HL-60/S4 (cell line): ENCODE data around the gene GAPDHS.

ENCODE experiments used
- in situ Hi-C: fragments of 300-500 bp; cut with MboI; formaldehyde crosslinking; loops from 2 replicates; pipeline ENCODE4 v1.14.3; 2022; ENCODE audit warnings: low sequenced_read_pairs

GAPDHS gene

DNA sequence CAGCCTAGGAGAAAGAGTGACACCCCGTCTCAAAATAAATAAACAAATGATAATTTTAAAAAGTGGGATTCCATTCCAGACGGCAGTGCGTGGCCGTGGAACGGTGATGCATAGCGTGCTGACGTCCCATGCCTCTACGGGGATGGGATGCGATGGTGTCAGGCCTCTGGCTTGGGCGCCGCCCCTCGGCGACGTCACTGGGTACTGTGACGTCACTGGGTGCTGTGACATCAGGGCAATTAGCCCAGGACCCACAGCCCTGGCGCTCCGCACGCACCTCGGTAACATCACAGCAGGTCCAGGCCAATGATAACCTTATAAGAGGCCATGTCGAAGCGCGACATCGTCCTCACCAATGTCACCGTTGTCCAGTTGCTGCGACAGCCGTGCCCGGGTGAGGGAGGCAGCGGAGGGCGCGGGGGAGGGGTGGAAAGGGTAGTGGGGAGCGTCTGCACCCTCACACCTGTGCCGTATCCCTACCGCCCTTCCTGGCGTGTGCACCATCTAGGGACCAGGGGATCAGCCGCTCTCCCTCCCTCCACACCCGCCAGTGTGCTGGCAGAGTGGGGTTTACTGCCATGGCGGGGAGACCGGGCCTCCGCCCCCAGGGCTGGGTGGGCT, at the start of gene GAPDHS:
TSS of gene GAPDHS (plus strand) at position 256 of the 621 bp plus-strand sequence. CDS start at position 328, 72 bp downstream.
- in situ Hi-C loops, result no loop called here

DNA sequence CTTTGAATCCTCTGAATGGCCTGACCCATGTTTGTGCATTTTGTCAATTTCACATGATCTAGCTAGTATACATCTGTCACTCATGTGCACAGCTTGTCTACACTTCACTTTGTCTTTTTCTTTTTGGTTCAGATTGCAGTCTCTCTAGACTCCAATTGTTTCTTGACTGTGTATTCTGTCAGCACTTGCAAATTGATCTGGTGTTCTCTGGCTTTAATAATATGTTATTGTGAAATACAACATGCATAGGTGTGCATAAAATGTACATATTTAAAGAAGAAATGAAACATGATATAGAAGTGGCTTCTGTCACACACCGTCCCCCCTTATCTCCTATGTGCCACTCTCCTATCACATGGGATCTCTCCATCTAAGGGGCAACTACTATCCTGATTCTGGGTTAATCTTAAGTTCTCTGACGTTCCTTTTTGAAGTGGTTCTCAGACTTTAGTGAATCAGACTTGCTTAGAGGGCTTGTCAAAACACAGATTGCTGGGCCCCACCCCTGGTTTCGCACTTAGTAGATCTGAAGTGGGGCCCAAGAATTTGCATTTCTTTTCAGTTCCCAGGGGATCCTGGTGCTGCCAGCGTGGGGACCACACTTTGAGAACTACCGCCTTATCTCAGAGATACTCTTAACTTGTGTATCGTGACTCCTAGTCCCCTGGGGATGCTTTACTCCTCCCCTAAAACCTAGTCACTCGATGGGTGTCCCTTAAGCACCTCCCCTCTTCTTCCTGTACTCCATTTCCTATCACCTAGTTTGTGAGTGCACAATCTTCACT, 48.8 kb upstream of the GAPDHS start:
- in situ Hi-C loops, result no loop called here

DNA sequence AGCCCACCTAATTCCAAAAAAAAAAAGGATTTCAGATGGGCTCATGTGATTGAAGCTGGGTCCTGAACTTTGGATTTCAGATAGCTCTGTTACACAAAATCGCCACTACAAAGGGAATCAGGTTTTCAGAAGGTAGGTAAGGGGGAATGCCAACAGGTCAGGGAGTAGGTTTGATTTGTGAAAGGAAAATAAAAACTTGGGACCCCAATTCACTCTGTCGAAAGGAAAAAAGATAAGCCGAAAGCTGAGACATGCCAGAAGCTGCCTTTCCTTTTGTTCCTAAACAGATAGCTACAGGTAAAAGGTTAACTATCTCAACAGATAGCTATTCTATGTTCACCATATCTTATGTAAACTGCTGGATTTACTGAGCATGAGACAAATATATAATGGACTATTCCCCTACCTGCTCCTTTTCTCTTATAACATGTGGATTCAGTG, 47.0 kb upstream of the GAPDHS start:
- in situ Hi-C loops, result no loop called here

DNA sequence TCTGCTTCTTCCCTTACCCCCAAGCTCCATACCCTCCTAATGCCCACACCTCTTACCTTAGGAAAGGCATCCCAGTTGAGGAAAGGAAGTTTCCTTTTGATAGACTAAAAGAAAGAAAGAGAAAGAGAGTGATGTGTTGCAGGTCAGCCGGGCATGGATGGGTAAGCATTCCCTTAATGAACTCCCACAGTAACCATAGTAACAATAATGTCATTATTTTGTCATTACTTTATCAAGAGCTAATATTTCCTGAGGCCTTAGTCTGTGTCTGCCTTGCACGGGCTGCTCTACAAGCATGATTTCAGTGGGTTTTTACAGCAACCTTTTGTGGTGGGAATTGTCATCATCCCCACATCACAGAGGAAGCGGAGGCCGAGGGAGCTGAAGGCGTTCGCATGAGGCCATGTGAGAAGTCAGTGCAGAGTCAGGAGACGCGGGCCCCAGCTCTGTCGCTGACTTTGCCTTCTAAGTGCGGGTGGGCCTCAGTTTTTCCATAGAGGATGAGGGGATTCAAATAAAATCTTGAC, 45.5 kb upstream of the GAPDHS start:
- in situ Hi-C loops, result no loop called here

DNA sequence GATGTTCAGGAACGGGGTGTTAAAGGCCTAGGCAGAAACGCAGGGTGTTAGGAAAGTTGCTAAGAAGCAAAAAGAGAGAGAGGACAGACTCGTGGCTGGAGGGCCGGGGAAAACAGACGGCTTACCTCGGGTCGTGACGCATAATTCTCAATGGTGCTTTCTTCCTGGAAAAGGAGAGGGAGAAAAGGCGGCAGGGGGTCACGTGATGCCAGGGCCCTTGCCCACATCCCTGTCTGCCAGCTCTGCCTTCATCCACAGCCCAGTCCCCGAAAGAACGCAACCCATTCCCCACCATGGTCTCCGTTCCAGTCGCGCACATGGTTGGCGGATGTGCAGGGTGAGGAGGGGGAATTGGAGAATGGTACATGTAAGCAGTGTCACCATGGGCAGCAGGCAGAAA, 44.6 kb upstream of the GAPDHS start:
- in situ Hi-C loops, result no loop called here

DNA sequence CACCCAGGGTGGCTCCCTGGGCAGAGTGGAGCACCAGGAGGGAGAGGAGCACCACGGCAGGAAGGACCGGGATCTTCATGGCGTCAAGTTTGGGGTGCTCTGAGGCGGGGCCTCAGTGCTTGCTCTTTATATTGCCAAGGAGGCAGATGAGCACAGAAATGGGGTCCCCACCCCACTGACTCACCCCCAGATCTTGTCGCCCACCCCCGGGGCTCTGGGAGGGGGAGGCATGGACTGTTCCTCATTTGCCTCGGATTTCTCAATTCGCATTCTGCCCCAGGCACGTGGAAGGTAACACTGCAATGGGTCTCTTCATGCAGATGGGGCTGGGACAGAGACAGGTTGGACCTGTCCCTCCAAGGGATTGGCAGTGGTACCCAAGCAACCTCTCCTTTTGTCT, 42.9 kb upstream of the GAPDHS start, which contains the start of gene KRTDAP:
TSS of gene KRTDAP (minus strand) at position 101 of the 400 bp plus-strand sequence. CDS start at position 79, 22 bp downstream.
- in situ Hi-C loops, result no loop called here

DNA sequence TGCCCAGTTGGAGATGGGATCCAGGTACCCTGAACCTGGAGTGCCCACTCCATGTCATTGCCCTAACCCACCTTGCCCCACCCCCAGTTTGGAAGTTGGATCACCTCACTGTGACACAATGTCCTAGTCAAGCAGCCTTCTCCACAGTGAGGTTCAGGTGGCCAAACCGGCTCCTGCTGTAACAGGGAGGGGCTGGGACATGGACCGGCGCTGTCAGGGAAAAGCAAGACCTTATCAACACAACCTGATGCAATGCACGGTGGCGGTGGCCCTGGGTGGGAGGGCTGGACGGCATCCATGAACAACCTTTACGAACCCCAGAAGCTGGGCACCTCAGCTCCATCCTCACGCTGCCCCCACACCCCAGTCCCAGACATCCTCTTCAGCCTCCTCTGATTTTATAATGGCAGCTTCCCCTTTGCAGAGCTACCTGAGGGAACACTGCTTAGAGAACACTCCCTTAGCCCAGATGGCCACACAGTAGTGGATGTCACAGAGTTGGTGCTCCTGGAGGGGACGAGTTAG, 41.4 kb upstream of the GAPDHS start:
- in situ Hi-C loops, result no loop called here

DNA sequence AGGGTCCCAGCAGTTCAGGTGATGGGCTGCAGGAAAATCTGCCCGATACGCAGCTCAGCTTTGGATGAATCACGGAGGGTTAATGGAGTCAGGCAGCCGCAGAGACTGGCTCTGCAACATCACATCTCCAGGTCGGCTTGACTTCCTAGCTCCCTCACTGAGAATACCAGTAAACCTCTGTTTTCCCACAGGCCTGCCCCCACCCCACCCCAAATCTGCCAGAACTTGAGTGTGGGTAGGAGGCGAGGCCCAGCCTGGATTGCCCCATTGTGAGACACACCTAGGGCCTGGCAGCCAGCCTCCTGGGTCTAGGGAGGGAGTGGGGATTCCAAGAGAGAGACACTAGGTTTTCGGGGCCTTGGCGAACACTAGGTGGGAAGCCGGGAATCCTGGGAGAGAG, 39.3 kb upstream of the GAPDHS start:
- in situ Hi-C loops, result no loop called here

DNA sequence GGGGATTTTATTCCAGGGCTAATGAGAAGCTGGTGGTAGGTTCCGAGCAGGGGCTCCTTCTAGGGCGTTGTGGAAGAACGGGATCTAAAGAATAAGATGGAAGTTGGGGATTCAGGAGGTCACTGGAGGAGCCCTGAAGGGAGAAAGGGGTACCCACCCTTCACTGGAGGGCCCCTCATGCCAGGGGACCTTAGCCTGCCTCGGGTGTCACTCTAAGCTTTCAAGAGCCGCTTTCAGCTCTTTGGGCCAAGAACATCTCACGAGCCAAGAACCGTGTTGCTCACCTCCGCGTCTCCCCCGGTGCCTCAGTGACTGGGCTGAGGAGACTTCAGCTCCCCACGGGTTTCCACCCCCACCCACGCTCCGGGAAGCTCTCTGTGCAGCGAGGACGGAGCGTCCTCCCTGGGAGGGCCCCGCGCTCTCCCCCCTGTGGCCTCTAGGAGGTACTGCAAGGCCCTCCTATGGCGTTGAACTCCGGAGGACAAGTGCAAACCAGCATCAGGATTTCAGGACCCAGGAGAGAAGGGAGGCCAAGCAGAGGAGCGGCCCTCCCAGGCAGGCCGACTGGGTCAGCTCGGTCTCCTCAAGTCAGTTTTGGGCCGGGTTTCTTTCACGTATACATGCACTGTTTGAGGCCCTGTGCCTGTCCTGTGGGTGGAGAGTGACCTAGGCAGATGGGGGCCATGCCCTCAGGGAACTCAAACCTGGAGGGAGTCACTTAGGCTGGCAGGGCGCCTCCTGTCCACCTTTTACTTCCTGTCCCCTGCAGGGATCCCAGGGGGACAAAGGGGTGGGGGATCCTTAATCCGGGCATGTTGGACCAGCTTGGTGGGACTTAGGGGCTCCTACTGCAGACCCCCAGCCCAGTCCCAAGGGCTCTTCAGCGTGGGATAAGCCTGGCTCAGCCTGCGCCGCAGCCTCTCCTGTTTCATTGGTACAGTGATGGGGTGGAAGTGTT, 37.9 kb upstream of the GAPDHS start:
- in situ Hi-C loops, result no loop called here

DNA sequence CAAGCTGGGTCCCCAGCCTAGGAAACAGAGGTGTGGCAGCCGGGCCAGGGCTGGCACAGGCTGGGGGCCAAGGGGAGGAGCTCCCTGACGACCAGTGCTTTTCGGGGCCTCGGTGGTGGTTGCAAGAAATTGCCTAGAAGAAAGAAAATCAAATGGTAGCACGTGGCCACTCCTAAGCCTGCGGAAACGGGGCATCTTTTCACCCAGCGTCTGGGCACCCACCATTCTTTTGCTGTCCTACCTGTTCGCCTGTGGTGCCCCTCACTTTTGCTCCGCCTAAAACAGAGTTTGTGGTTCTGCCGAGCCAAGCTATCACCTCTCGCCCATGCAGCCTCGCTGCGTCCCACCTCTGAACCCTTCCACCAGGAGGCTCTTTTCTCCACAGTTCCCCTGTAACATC, 35.9 kb upstream of the GAPDHS start:
- in situ Hi-C loops, result no loop called here

DNA sequence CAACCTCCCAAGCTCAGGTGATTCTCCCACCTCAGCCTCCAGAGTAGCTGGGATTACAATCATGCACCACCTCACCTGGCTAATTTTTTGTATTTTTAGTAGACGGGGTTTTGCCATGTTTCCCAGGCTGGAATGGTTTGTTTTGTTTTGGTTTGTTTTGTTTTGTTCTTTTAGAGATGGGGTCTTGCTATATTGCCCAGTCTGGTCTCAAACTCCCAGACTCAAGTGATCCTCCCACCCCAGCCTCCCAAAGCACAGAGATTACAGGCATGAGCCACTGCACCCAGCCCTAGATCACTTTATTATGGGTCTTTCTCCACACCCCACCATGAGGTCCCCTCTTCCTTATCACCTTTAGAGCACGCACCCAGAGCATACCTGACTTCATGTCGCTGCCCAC, 35.0 kb upstream of the GAPDHS start:
- in situ Hi-C loops, result no loop called here

DNA sequence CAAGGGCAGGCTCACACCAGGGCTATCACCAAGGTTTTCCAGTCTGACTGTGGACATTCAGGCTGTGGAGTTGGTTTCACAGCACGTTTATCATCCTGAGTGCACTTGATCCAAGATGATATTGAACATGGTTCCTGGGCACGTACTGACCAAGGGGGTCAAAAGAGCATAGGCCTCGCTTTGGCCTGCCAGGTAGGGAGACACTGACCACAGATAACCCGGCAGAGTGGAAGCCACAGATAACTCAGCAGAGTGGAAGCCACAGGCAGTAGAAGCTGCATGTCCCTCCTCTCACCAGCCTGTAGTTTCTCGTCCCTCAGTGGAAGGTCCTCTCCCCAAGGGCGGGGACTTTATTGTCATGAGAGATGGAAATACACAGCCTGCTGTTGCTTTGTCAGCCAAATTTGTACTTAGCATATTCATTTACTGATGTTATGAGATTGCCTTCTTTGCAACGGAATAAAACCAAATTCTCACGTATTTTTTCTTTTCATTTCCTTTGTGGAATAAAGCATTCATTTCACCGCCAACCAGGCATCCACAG, 34.2 kb upstream of the GAPDHS start:
- in situ Hi-C loops, result no loop called here

DNA sequence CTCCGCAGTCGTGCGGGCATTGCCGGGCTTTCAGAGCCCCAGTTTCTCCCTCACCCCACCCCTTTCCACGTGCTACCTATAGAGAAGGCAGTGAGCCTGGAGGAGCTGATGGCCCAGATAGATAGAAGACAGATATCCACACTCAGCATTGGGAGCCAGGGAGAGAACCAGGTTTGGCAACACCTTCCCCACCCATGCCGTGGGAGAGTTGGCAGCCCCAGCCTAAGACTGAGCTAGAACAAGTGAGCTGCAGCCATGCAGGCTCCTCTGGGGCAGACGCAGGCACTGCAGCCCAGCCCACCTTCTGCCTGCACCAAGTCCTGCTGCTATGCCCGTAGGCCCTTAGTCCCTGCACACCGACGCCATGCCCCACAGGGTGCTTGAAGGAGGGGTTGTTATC, 32.6 kb upstream of the GAPDHS start:
- in situ Hi-C loops, result no loop called here

DNA sequence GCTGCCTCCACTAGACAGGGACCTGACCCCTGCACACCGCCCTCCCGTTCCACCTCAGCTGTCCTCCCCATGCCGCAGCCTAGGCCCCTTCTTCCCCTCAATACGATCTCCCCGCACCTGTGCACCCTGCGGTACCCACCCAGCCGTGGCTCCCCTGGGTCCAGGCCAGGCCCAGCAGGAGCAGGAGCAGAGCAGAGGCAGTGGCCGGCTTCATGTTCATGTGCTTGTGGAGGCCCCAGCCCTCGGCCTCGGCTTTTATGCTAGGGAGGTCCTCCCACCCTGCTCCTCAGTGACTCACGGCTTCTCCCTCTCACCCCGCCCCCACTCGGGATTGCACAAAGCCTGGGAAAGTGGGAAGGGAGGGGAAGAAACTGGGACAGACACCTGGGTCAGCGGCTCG, 31.6 kb upstream of the GAPDHS start:
- in situ Hi-C loops, result no loop called here

DNA sequence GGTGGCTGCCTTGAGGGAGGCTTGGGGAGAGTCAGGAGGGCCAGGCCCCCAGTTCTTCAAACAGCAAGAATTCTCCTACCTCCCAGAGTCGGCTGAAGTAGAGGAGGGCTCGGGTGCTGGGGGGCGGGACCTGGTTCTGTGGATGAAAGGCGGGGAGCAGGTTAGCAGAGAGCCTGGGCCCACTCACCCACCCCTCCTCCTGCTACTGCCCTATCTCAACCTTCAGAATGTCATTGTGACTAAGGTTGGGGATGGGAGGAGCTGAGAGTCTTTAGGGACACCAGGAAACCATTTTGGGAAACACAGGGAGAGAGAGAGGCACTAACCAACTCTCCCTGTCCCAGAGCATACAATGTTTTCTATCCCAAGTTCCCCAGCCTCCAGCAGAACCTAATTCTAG, 30.5 kb upstream of the GAPDHS start:
- in situ Hi-C loops, result no loop called here

DNA sequence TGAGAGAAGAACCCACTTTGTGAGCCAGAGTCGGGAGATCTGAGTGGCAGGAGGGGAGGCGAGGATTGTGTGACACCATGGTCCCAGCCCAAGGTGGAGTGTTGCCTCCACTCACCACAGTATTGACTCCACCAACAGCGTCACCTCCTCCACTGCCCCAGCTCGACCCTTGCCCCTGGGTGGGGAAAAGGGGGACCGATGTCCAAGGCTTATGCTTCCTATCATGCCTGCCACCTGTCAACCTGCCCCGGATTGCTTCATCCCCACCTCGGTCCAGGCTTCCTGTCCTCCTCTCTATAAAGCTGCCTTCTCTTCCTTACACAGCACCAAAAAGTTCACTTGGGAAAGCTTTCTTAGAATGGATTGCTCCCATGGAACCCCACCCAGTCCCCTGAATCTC, 27.2 kb upstream of the GAPDHS start:
- in situ Hi-C loops, result no loop called here

DNA sequence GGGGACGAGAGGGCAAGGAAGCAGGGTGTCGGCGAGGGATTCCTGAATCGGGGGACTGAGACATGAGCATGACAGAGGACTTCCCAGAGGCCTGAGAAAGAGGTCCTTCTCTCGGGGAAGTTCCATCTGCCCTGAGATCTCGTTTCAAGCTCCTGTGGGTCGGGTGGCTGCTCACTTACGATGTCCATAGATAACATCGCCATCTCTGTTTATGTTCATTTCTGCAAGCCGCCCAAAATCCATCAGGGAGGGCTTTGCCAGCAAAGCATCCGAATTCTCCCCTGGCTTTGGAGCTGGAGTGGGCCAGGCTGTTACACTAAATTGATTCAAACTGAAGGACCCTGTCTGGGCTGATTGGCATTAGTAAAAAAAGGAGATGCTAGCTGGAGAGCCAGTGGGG, 25.7 kb upstream of the GAPDHS start:
- in situ Hi-C loops, result no loop called here

DNA sequence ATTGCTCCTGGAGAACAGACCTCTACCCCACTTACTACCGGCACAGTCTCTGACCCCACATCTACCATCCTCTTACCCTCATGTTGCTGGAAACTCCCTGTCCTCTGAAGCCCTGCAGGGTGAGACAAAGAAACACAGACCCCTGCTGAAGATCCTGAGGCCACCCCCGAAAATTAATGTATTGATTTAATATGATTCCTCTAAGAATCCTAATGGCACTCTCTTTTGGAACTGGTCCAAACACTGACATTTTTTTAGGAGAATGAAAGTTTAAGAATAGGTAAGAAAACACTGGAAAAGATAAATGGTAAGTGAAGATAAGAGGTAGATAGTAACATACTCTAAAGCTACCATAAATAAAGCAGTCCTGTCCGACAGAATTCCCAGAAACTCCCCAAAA, 25.1 kb upstream of the GAPDHS start:
- in situ Hi-C loops, result no loop called here

DNA sequence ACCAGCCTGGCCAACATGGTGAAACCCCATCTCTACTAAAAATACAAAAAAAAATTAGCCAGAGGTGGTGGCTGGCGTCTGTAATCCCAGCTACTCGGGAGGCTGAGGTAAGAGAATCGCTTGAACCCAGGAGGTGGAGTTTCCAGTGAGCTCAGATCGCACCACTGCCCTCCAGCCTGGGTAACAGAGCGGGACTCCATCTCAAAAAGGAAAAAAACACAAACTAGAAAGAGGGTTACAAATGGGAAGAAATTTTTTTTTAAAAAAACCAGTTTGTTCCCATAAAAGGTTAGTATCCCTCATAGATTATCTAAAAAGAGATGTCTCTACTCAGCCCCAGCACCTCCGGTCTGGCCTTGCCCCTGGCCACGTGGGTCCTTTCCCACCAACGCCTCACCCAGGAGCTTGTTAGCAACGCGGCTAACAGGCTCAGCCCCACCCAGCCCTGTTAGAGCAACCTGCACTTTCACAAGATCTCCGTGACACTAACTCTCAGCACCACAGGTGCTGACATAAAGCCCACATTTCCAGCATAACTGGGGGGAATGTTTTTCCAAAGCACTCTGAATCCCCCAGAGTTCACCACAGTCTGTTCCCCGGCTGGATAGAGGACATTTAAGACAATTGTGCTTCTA, 24.1 kb upstream of the GAPDHS start:
- in situ Hi-C loops, result no loop called here
